GM06990 (cell line): ENCODE data around the gene AFDN.

ENCODE experiments used
- DNase-seq: peaks from one replicate; pipeline ENCODE4 v3.0.0-alpha.2; 2011; ENCODE audit not compliant: insufficient read length; ENCODE audit errors: extremely low read depth
- H3K27me3 ChIP-seq: replicated peaks from 2 replicates; pipeline ENCODE4 v1.6.0; 2011; ENCODE audit warnings: low read length; ENCODE audit not compliant: control insufficient read depth, insufficient read depth
- H3K36me3 ChIP-seq: 2 replicates; pipeline ENCODE4 v1.5.1; 2011; ENCODE audit warnings: low read length; ENCODE audit not compliant: control insufficient read depth, insufficient read depth
- H3K4me3 ChIP-seq: replicated peaks from 2 replicates; pipeline ENCODE4 v1.5.1; 2011; ENCODE audit warnings: low read depth, mild to moderate bottlenecking, control low read depth, low read length
- CTCF ChIP-seq: IDR thresholded peaks from 2 replicates; pipeline ENCODE4 v1.5.1; 2011; ENCODE audit warnings: low read length, control low read depth, mild to moderate bottlenecking, inconsistent platforms; ENCODE audit not compliant: insufficient read depth, poor library complexity, severe bottlenecking

The AFDN gene

GRCh38 chr6:167817016-167817415 is 9.7 kb upstream of the AFDN start:
- no peak for DNase-seq

GRCh38 chr6:167817729-167818128 is 9.0 kb upstream of the AFDN start:
- H3K27me3 ChIP-seq: no peaks in the 10 kb centered on the region; the same call in 1 of the 2 replicates
- H3K36me3 ChIP-seq: no peaks in the 10 kb centered on the region
- no peak overlapping the region for H3K4me3 ChIP-seq
- TF ChIP-seq CTCF: no peak
- no peak for DNase-seq

More at GRCh38 chr6:167817016-167817415, 9.7 kb upstream of the AFDN start:
- Histone ChIP-seq H3K4me3 (no peak overlapping the region), H3K36me3 (no peaks in the 10 kb centered on the region), H3K27me3 (no peaks in the 10 kb centered on the region; the same call in 1 of the 2 replicates)
- TF ChIP-seq CTCF: no peak

GRCh38 chr6:167819576-167819975 is 7.1 kb upstream of the AFDN start:
- H3K27me3 ChIP-seq: no peaks in the 10 kb centered on the region; the same call in 1 of the 2 replicates
- no peak overlapping the region for H3K4me3 ChIP-seq
- H3K36me3 ChIP-seq: no peaks in the 10 kb centered on the region
- DNase-seq: no peak
- TF ChIP-seq CTCF: no peak

GRCh38 chr6:167820681-167821080 is 6.0 kb upstream of the AFDN start:
- H3K36me3 ChIP-seq: no peaks in the 10 kb centered on the region
- H3K4me3 ChIP-seq: no peak overlapping the region
- no peaks in the 10 kb centered on the region; the same call in 1 of the 2 replicates for H3K27me3 ChIP-seq
- no peak for DNase-seq
- TF ChIP-seq CTCF: no peak

- Histone ChIP-seq H3K36me3 (no peaks in the 10 kb centered on the region), H3K27me3 (no peaks in the 10 kb centered on the region; the same call in 1 of the 2 replicates), H3K4me3 (no peak overlapping the region)
- DNase-seq: no peak
- no peak for TF ChIP-seq CTCF
Measured at GRCh38 chr6:167824591-167825331, 1.9 kb upstream of the AFDN start.
